Measurements from ENCODE around the gene CFAP47.
"Not testable (repeated sequence)": the region's sequence is repeated elsewhere in the genome, so short reads cannot be mapped to it uniquely, and the experiment has no call there.

The CFAP47 gene, protein sequence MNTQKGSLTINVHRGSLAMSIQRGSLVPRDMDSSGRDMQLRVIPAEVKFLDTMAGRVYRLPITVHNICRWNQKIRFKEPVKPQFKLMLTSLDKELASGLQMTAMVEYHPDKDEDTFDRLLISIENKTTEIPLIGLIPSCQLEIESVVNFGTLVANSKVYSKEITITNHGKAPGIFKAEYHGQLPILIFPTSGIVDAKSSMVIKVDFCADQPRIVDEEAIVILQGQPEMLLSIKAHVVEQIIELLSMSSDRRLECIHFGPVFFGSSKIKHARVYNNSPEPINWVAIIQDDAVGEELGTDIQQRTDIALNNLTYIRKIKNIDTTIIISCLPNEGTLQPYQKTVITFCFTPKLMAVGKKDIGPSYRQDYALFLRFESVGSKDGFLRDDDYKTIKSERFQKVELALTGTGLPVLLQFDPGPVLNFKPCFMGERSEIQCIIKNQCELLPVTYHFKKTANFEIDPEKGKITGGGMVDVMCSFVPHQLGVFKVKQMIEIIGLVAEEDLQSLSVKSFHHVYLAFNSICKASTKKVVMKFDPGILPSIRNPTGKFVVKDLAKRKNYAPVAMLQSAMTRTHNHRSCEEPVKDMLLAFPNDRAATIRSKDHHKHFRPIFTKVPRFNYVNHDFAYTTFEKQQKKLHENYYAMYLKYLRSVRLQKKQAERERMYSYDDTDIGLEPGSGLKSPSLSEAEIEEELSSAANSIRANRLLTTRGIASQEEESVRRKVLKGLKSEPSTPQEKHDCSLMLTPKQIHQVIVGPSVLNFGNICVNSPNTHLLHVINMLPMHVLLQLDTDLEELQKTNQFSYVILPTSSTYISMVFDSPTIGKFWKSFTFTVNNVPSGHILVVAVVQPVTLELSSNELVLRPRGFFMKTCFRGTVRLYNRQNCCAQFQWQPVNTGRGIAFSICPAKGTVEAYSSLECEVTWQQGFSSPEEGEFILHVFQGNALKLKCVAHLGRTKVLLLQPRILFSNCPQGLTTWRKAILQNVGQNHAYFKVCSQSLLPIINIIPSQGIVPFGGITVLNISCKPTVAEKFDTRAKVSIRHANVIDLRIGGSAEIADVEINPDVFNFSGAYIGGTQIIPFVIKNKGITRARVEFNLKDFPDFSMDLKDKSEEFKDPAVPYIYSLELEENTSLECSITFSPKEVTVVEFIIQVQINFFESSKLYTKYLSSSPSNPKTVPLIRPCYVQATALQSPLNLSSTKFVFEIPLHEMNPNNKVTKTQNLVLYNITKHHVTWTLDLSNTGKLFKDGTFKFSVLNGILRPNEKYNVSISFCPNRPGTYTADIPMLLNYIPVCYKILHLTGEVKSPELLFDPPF (N-terminal part only)

DNA sequence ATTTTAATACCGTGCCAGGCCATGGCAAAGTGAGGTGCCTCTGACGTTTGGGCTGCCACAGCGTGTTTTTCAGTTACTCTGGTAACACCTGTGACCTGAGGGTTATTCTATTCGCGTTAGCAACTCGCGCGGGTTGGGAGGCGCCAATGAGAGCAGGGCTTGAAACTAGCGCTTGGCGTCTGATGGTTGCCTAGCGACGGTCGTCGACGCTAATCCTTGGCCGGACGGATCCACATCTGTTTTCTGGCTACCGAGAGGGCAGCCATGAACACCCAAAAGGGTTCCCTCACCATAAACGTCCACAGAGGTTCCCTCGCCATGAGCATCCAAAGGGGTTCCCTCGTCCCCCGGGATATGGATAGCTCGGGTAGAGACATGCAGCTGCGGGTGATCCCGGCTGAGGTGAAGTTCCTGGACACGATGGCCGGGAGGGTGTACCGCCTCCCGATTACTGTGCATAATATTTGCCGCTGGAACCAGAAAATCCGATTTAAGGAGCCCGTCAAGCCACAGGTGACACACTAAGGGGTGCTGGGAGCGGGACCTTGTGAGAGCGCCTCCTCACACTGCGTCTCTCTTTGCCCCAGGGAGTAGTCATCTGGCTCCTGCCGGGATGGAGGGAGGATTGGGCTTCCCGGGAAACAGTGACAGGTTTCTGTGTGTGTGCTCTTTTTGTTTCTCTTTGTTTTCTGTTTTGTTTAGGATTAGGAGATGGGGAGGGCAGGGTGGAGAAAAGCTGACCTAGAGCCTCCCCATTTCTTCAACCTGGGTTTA is at the start of gene CFAP47:
Gene CFAP47, plus strand, starts transcription at position 199 of the 774 bp plus-strand sequence. Its CDS starts 66 bp downstream, at position 265.
- DNase-seq = no peak

DNA sequence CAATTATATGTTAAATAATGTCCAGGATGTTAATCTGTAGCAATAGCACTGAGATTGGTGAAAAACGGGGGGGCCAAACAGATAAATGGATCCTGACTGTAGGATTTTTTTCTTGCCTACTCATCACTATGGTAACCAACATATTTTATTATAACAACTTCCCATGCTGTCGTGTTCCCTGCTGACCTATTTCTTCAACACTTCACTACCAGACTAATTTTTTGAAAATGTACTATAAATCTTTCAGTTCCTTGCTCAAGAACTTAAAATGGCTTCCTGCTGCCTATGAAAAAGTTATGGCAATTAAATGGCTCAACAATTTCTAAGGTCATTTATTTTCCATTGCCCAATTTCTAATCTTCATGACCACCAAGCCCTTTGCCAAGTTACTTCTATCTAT is 38.9 kb upstream of the CFAP47 start:
- DNase-seq = no peak

DNA sequence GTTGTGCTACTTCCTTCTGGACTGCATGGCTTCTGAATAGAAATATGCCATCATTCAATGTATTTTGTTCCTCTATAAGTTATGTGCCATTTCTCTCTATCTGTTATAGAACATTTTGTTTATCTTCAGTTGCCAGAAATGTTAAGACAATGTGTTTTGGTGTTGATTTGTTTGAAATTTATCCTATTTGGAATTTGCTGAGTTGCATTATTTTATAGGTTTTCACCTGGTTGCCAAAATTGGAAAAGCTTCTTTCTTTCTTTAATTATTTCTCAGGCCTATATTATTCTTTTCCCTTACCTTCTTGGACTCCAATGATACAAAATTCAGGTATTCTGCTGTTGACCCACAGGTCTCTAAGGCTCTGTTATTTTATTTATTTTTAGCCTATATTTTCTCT is 33.4 kb upstream of the CFAP47 start:
- DNase-seq = no peak

DNA sequence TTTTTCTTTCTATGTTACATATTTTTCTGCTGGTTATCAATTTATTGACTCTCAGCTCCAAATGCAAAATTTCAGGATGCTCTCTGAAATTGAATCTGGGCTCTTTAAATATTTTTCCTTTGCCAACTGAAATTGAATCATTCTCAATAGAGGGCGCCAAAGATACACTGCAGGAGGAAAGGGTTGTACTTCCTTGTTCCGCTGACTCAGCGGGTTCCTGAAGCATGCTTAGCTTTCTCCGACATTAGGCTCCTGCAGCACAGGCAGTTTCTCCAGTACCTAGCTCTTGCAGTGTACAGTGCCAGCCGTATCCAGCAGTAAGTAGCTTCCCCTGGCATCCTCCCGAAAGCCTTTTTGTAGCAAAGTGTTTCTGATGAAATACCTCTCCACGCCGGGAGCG is 28.8 kb upstream of the CFAP47 start:
- no peak for DNase-seq

DNA sequence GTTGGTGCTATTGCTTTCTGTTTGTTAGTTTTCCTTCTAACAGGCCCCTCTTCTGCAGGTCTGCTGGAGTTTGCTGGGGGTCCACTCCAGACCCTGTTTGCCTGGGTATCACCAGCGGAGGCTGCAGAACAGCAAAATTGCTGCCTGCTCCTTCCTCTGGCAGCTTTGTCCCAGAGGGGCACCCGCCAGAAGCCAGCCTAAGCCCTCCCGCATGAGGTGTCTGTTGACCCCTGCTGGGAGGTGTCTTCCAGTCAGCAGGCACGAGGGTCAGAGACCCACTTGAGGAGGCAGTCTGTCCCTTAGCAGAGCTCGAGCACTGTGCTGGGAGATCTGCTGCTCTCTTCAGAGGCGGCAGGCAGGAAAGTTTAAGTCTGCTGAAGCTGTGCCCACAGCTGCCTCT is 67.3 kb downstream of the CFAP47 start:
- not testable (repeated sequence) for DNase-seq

DNA sequence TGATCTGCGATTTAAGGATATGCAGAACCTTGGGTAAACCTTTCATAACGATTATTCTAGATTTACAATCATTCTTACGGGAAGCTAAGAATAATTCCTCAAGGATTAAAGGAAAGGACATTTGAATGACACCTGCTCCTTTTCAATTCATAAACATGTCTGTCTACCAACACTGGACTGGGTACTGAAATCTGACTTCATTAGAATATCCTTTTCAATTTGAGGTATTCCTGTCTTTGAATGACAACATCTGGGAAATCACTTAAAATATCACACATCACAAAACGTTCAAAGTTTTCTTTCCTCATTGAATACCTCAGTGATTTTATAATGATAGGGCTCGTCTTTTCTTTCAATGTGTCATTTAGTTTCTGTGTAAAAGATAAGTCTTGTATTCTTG is 87.7 kb downstream of the CFAP47 start:
- no peak for DNase-seq

DNA sequence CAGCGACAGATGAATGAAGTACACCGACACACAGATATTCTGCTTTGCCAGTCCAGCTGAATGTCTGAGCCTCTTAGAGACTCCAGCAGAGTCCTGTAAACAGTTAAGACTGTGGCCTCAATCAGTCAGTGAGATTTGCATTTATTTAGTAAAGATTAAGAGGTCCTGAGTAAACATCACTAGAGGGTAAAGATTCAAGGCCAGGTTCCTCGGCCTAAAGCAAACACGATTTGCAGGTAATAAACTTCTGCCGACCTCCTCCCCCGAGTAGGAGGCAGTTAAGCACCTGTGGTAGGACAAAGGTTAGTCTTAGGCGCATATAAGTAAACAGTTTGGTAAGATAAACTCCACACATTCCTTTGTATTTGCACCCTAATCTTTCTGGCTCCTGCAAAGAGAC is 99.6 kb downstream of the CFAP47 start:
- no peak for DNase-seq

DNA sequence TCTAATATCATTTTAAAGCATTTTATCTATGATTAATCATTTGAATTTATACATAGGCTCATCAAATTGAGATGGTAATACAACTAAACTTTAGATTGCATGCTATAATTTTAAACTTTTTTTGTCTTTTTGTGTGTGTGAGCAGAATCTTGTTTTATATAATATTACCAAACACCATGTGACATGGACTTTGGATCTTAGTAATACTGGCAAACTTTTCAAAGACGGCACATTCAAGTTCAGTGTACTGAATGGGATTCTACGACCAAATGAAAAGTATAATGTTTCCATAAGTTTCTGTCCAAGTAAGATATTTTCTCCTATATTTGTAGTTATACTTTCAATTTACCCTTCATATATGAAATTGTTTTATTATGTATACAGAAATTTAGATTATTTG is 116.0 kb downstream of the CFAP47 start:
- DNase-seq = no peak

DNA sequence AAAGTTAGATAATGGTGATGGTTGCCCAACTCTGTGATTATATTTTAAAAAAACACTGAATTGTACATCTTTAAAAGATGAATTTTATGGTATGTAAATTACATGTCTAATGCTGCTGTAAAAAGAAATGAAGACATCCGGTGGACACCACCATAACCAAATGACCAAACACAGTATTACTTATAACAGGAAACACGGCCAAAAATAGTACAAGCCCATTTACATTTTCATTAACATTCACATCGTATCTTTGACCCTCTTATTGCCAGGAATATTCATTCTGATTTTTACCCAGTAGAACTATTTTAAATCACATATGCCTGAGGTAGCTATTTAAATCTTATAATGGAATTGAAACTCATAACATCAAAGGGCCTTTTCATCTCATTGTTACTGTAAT is 143.2 kb downstream of the CFAP47 start:
- DNase-seq = no peak

DNA sequence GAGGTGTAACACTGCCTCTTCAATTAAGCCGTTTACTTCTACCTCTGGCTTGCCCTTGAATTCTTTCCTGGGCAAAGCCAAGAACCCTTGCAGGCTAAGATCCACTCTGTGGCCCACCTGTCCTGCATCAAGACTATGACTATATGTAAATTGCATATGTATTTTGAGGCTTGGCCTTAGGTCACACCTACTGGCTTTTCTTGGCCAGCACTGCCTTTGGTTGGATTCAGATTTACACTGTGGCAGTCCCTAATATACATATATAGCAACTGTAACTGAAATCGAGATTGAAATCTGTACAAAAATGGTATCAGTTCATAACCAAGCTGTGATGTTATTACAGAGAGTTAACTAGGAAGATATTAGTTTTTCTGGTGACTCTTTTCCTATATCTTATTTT is 151.5 kb downstream of the CFAP47 start:
- no peak for DNase-seq

DNA sequence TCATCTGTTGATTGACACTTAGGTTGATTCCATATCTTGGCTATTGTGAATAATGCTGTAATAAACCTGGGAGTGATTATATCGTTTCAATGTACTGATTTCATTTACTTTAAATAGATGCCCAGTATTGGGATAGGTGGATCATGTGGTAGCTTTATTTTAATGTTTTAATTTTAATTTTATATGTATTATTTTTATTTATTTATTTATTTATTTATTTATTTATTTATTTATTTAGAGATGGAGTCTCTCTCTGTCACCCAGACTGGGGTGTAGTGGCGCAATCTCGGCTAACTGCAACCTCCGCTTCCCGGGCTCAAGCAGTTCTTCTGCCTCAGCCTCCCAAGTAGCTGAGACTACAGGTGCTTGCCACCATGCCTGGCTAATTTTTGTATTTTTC is 155.5 kb downstream of the CFAP47 start:
- not testable (repeated sequence) for DNase-seq

DNA sequence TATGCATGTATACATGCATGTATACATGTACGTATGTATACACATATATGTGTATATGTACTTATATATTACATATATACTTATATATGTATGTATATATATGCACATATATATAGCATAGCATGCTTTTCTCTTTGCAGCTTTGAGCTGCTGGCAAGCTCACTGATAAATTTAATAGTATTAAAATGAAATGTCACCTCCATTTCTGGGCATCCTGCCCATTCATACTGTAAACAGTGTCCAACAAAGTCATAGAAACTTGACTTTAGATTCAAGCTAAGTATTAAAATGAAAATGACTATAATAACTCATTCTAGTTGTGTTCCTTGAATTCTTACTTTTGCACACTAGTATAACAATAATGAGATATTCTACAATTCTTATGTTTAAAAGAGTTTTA is 163.7 kb downstream of the CFAP47 start:
- no peak for DNase-seq

DNA sequence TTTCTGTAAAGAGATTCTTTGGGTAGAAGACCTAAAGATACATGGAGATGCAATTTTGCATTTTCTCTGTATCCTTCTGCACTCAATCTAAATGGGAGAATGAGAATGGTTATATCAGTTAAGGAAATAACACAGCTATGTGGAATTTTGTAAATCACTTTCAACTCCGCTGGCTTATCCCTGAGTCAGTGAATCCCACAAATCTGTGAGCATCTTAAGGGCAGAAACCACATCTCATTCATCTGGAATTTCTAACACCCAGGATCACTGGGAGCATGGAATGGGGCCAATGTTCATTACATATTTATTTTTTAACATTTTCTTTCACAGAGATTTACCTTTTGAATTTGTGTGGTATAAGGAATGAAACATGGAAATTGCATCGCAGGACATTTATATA is 167.8 kb downstream of the CFAP47 start:
- no peak for DNase-seq

DNA sequence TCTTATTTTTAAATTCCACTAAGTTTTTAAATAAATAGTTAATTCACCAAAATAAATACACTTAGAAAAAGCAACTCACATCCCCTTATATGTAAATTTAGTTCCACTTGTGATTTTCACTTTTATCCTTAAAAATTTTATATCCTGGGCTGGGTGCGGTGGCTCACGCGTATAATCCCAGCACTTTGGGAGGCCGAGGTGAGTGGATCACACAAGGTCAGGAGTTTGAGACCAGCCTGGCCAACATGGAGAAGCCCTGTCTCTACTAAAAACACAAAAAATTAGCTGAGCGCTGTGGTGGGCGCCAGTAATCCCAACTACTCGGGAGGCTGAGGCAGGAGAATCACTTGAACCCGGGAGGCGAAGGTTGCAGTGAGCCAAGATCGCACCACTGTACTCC is 169.4 kb downstream of the CFAP47 start:
- not testable (repeated sequence) for DNase-seq

DNA sequence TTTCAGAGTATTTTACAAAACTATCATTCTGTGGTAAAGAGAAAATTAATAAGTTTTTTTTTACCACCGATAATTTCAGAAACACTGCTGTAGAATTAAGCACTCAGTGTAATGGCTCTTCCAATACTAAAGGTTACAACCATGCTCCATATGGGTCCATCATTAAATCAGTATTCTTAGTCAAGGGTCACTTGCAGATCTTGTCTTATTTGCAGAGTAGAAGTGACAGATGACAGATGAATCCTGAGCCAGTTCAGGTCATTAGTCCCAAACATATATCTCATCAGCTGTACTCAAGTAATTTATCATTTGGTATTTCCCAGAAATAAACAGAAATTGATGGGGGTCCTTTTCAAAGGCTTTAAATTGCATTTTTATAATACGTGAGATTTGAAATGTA is 182.9 kb downstream of the CFAP47 start:
- DNase-seq = no peak

DNA sequence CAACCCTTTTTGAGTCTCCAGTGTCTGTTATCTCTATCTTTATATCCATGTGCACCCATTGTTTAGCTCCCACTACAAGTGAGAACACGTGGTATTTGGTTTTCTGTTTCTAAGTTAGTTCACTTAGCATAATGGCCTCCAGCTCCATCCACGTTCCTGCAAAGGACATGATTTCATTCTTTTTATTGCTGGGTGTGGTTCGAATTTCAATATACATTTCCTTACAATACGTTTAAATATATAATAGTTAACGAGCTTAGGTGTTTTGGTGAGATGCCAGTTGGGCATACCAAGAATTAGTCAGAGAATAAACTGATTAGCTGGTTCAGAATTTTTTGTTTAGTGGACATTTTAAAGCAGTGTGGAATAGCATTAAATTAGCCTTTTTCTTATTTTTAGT is 196.7 kb downstream of the CFAP47 start:
- DNase-seq = no peak

DNA sequence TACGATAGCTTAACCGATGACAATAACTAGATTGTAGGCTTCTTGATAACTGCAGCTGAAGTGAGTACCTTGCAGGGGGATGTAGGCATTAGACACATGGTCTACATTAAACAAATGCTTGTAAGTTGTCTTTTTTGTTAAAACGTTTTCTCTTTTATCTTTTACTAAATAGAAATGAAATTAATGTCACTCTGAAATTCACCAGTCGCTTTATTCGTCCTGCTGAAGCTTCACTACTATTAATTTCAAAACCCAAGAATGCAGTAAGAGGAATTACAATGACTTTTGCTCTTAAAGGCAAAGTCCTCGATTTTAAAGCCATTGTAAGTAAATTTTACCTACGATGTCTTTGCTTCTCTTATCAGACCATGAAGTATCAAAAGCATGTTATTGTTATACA is 239.7 kb downstream of the CFAP47 start:
- DNase-seq = no peak

DNA sequence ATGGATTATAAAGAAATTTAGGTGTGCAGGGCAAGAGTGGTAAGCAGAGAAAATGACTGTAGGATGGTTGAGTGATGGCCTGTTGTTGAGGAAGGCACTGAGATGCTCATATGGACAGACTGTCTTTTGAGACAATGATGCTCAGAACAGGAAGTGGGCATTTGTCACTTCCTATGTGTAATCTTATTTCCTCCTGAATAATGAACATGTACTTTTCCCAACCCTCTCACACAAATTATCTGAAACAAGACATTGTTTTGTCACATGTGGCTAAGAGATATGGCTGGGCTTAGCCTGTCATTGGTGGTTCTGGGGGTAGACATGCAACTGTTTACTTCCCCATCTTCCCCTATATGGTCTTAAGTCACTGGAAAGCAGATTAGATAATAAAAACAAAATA is 240.5 kb downstream of the CFAP47 start:
- DNase-seq = no peak

DNA sequence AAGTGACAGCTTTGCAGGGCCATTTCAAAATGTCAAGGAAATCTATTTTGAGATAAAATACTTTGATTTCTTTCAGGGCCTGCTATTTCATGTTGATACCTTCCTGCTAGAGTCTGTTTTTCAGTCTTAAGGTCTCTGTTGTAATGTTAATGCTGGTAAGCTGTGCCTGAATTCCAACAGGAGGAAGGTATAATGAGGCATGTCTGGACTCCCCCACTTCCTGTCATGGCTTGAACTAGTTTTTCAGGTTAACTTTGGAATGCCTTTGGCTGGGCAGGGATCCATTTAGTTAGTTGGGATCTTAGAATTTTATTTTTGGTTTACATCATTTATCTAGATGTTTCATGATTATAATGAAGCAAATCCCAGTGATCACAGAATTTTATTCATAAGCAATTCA is 279.0 kb downstream of the CFAP47 start:
- DNase-seq = no peak

DNA sequence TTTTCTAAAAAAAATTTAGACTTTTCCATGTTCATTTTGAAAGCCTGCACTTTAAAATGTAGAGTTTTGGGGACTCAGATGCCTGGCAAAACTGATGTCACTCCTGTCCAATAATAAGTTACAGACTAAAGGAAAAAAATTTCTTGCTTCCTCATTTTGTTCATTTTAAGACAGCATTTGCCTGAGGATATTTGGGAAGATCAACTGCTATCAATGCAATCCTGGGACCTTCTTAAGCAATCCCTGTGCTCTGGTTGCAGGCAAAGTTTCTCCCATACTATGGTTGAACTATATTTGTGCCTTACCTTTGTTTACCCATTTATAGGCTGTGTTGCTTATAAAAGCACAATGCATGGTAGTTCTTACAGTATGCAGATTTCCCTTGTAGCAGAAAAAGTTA is 280.4 kb downstream of the CFAP47 start:
- no peak for DNase-seq

DNA sequence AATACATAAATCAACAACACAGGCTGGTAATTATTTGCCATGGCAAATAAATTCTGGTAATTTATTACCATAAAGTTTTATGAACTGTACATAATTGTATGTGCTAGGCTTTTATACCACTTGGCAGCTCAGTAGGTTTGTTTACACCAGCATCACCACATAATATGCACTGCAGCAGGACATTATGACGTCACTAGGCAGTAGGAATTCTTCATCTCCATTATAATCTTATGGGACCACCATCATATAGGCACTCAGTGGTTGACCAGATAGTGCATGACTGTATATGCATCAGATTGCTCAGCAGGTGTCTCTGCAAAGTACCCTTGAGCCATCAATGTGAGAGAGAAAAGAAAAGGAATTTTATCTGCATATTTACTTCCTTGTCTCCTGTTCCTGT is 295.4 kb downstream of the CFAP47 start:
- DNase-seq = no peak

DNA sequence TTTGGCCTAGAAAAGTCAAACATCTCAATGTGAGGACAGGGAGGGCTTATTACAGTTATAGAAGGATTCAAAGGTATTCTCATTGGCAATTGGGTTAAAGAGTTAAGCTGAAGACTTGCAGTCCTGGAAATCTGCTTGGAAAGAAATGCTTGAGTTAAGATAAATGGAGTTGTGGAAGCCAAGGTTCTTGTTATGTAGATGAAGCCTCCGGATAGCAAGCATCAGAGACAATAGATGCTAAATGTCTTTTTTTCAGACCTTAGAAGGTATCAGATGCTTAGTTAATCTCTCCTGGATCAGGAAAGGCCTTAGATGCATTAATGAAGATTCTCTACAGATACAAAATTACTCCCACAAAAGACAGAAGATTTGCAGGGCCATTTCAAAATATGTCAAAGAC is 299.3 kb downstream of the CFAP47 start:
- DNase-seq = no peak

Measured in activated CD4-positive, alpha-beta T cell treated with anti-CD3 and anti-CD28 coated beads for 4 hours (primary cell).